ENCODE results near the gene TMEM150C.

DNA sequence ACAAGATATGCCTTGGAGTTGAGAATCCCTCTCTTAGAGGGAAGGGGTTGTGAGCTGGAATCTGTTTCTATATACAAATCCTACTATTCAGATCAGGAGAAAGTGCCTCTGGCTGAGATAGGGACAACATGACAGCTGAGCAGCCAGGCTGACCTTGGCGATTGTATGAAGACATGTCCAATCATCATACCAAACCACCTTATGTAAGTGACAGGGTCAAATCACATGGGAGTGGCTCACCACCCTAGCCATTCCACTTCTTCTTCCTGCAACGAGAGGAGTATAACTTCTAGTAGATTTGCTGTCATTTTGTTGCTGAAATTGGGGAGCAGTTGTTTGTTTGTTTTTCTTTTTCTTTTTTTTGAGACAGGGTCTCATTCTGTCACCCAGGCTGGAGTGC lies 48.3 kb upstream of the TMEM150C start:
- no peak for TF ChIP-seq CTCF (IDR thresholded peaks at IDR 0.05; ENCODE audit: insufficient read depth, low read length, poor library complexity, severe bottlenecking)
- no peak for TF ChIP-seq EZH2phosphoT487 (conservative IDR thresholded peaks at IDR 0.05; ENCODE audit: low read length)

Measured in SU-DHL-6 (cell line).